B cell (primary cell): ENCODE measurements around the gene KCNC1.

ENCODE experiments used
- CTCF ChIP-seq: fragments of 200-600 bp; IDR thresholded peaks from one replicate; pipeline ENCODE4 v1.8.0; 2022; ENCODE audit warnings: antibody characterized with exemption, mild to moderate bottlenecking
- EZH2 ChIP-seq: IDR thresholded peaks from 2 replicates; pipeline ENCODE4 v1.6.1; 2012; ENCODE audit warnings: borderline replicate concordance, low read depth, mild to moderate bottlenecking, moderate library complexity, low read length; ENCODE audit not compliant: insufficient read depth, poor library complexity, severe bottlenecking

GRCh38 chr11:17711836-17712235 is 22.7 kb upstream of the KCNC1 start:
- no peak for TF ChIP-seq CTCF
- no peak for TF ChIP-seq EZH2
